NCI-H2081 treated with DMSO at 0.1 percent for 48 hours (cell line): Measurements from ENCODE around the gene TGFBR3L.
A peak's percentile ranks its signal among the peaks of the same experiment; 100 is the strongest.

Experiments
- DNase-seq: peaks from one replicate; lab custom pipeline; 2025; lab: John Stamatoyannopoulos, UW

Gene TGFBR3L

GRCh38 chr19:7914598-7915045, at the start of gene TGFBR3L:
Gene TGFBR3L, plus strand, starts transcription at chr19:7914830.
- no peak for DNase-seq

GRCh38 chr19:7865262-7865911, 49.2 kb upstream of the TGFBR3L start:
- no peak for DNase-seq

- no peak for DNase-seq
These were observed 48.1 kb upstream of the TGFBR3L start for GRCh38 chr19:7866399-7867091.

GRCh38 chr19:7867092-7867844, 47.4 kb upstream of the TGFBR3L start:
- DNase-seq = no peak

- no peak for DNase-seq
These were observed 46.3 kb upstream of the TGFBR3L start for GRCh38 chr19:7868326-7868670.

GRCh38 chr19:7868671-7869452, 45.8 kb upstream of the TGFBR3L start:
- DNase-seq = no peak

GRCh38 chr19:7869453-7869909, 45.1 kb upstream of the TGFBR3L start:
- no peak for DNase-seq

- no peak for DNase-seq
These were observed 44.6 kb upstream of the TGFBR3L start for GRCh38 chr19:7869910-7870511.

- no peak for DNase-seq
These were observed 43.8 kb upstream of the TGFBR3L start for GRCh38 chr19:7870571-7871436.

- no peak for DNase-seq
These were observed 43.0 kb upstream of the TGFBR3L start for GRCh38 chr19:7871437-7872305.

GRCh38 chr19:7872306-7873204, 42.1 kb upstream of the TGFBR3L start:
- no peak for DNase-seq

- no peak for DNase-seq
These were observed 41.1 kb upstream of the TGFBR3L start for GRCh38 chr19:7873304-7874075.

- peak; percentile 42 for DNase-seq
These were observed 40.3 kb upstream of the TGFBR3L start, which contains the start of gene PRR36 for GRCh38 chr19:7874076-7874896. Gene PRR36, minus strand, starts transcription at chr19:7874390. Its CDS starts 701 bp downstream, at chr19:7873689.

- no peak for DNase-seq
These were observed 39.7 kb upstream of the TGFBR3L start for GRCh38 chr19:7874897-7875273.

GRCh38 chr19:7877249-7877836, 37.3 kb upstream of the TGFBR3L start:
- no peak for DNase-seq

- no peak for DNase-seq
These were observed 35.4 kb upstream of the TGFBR3L start for GRCh38 chr19:7879111-7879807.
